Neuronal stem cell (in vitro differentiated cells): ENCODE measurements around the gene ATG10.

ENCODE experiments used
- DNase-seq: peaks from one replicate; pipeline ENCODE4 v3.0.0-alpha.2; 2013; ENCODE audit warnings: low spot score
- H2AFZ ChIP-seq: one replicate; pipeline ENCODE4 v1.6.1; 2013; ENCODE audit warnings: mild to moderate bottlenecking, low read length, inconsistent platforms
- H2AK5ac ChIP-seq: 2 replicates; pipeline ENCODE4 v1.6.1; 2013; ENCODE audit warnings: low read depth, mild to moderate bottlenecking, inconsistent platforms, low read length, moderate library complexity, mixed read lengths
- H2BK120ac ChIP-seq: 2 replicates; pipeline ENCODE4 v1.6.1; 2013; ENCODE audit warnings: low read depth, mild to moderate bottlenecking, inconsistent platforms, low read length, moderate library complexity, mixed read lengths
- H2BK12ac ChIP-seq: one replicate; pipeline ENCODE4 v1.6.1; 2013; ENCODE audit warnings: low read length, inconsistent platforms
- H2BK15ac ChIP-seq: 2 replicates; pipeline ENCODE4 v1.6.1; 2013; ENCODE audit warnings: mild to moderate bottlenecking, low read length, inconsistent platforms, mixed read lengths
- H2BK5ac ChIP-seq: one replicate; pipeline ENCODE4 v1.6.1; 2013; ENCODE audit warnings: inconsistent platforms, mild to moderate bottlenecking, low read length, moderate library complexity
- H3K14ac ChIP-seq: one replicate; pipeline ENCODE4 v1.6.1; 2013; ENCODE audit warnings: low read length, inconsistent platforms
- H3K18ac ChIP-seq: 2 replicates; pipeline ENCODE4 v1.6.1; 2013; ENCODE audit warnings: low read length, inconsistent platforms
- H3K23ac ChIP-seq: 2 replicates; pipeline ENCODE4 v1.6.1; 2013; ENCODE audit warnings: low read depth, mild to moderate bottlenecking, mixed read lengths, low read length, inconsistent platforms; ENCODE audit not compliant: poor library complexity
- H3K27ac ChIP-seq: replicated peaks from 3 replicates; pipeline ENCODE4 v1.5.1; 2013; ENCODE audit warnings: low read length, inconsistent platforms
- H3K27me3 ChIP-seq, 3 experiments: 2 replicates each; pipeline ENCODE4 v1.6.1; 2013; ENCODE audit warnings: low read length in 3 of 3, mild to moderate bottlenecking in 2 of 3, inconsistent platforms in 1 of 3, low read depth in 1 of 3, mixed read lengths in 1 of 3, moderate library complexity in 1 of 3; ENCODE audit not compliant: control insufficient read depth in 3 of 3, insufficient read depth in 3 of 3
- H3K36me3 ChIP-seq, 2 donors: replicated peaks in 1 of 2; 2 replicates each; pipeline ENCODE4 v1.6.1; 2013; ENCODE audit warnings: low read length in 2 of 2; ENCODE audit not compliant: control insufficient read depth in 2 of 2, insufficient read depth in 2 of 2
- H3K4ac ChIP-seq: 2 replicates; pipeline ENCODE4 v1.6.1; 2013; ENCODE audit warnings: inconsistent platforms, mild to moderate bottlenecking, low read length, moderate library complexity
- H3K4me1 ChIP-seq, 2 donors: 1 replicate in 1 of 2; 2 replicates in 1 of 2; pipeline ENCODE4 v1.6.1; 2013; ENCODE audit warnings: low read length in 2 of 2, low read depth in 1 of 2; ENCODE audit not compliant: control insufficient read depth in 2 of 2, insufficient read depth in 1 of 2
- H3K4me2 ChIP-seq: one replicate; pipeline ENCODE4 v1.6.1; 2013; ENCODE audit warnings: mild to moderate bottlenecking, low read length, inconsistent platforms; ENCODE audit not compliant: insufficient read depth, poor library complexity, severe bottlenecking
- H3K4me3 ChIP-seq, 2 donors: 2 replicates each; pipeline ENCODE4 v1.5.1; 2013; ENCODE audit warnings: low read length in 2 of 2, mild to moderate bottlenecking in 2 of 2, inconsistent platforms in 1 of 2, moderate library complexity in 1 of 2
- H3K79me1 ChIP-seq: one replicate; pipeline ENCODE4 v1.6.1; 2013; ENCODE audit warnings: low read depth, mild to moderate bottlenecking, inconsistent platforms, low read length, moderate library complexity
- H3K9ac ChIP-seq: one replicate; pipeline ENCODE4 v1.6.1; 2013; ENCODE audit warnings: mild to moderate bottlenecking, low read depth, low read length, inconsistent platforms; ENCODE audit not compliant: poor library complexity
- H3K9me3 ChIP-seq, 2 donors: replicated peaks in 1 of 2; 2 replicates each; pipeline versions ENCODE3 to v1.6.1; 2013; ENCODE audit warnings: low read length in 2 of 2, mild to moderate bottlenecking in 2 of 2, inconsistent platforms in 1 of 2, low read depth in 1 of 2, mixed read lengths in 1 of 2, moderate library complexity in 1 of 2; ENCODE audit not compliant: control insufficient read depth in 2 of 2, insufficient read depth in 1 of 2
- H4K8ac ChIP-seq: one replicate; pipeline ENCODE4 v1.6.1; 2013; ENCODE audit warnings: low read depth, mild to moderate bottlenecking, inconsistent platforms, low read length, moderate library complexity
- H4K91ac ChIP-seq: one replicate; pipeline ENCODE4 v1.6.1; 2013; ENCODE audit warnings: low read length, low read depth, mild to moderate bottlenecking, inconsistent platforms; ENCODE audit not compliant: poor library complexity
- WGBS, 2 donors: extraction: QIAGEN DNeasy Blood & Tissue Kit; methylation state at CpG; one replicate each; pipeline ENCODE4 v1.1.7; 2013; ENCODE audit warnings: missing lambda C conversion rate in 2 of 2, mixed read lengths in 1 of 2; ENCODE audit not compliant: insufficient read length in 2 of 2, insufficient replicate concordance in 1 of 2; ENCODE audit errors: extremely low coverage in 2 of 2; 5-methylcytosine and 5-hydroxymethylcytosine counted together

The ATG10 gene

DNA sequence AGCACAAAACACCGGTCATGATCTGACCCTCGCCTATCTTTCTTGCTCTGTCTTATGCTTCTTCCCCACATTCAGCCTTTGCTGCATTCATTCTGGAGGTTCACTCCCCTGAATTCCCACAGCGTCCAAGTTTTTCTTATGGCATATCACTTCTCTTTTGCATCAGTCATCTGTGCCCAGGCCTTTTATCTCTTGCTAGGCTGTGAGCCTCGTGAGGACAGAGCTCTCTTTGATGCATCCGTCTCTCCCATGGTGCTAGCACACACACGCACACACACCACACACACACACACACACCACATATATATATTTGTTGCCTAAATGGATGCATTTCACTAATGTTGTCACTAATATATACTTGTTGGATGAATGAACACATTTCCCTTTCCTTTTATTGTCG is 45.8 kb upstream of the ATG10 start:
- DNase-seq = no peak
- no peak overlapping the region for H3K4ac ChIP-seq
- no CpG with 5 or more reads among the region's 7 CpGs for WGBS, 2 donors
- no peak overlapping the region for H3K18ac ChIP-seq
- H3K4me3 ChIP-seq = no peak overlapping the region
- no peak overlapping the region for H2AK5ac ChIP-seq
- H2BK12ac ChIP-seq = no peak overlapping the region
- no peak overlapping the region for H2BK15ac ChIP-seq
- H3K36me3 ChIP-seq = no peaks in the 10 kb centered on the region
- H3K4me1 ChIP-seq = peaks cover 3 to 7% of the 10 kb centered on the region in 2 donors
- H3K9me3 ChIP-seq = peaks cover 0 to 2% of the 10 kb centered on the region in 2 donors
- no peak overlapping the region for H2AFZ ChIP-seq
- no peak overlapping the region for H3K23ac ChIP-seq
- H3K4me2 ChIP-seq = no peak overlapping the region
- no peak overlapping the region for H3K9ac ChIP-seq
- no peak overlapping the region for H3K27ac ChIP-seq
- no peaks in the 10 kb centered on the region for H3K27me3 ChIP-seq
- no peaks in the 10 kb centered on the region for H3K79me1 ChIP-seq
- no peak overlapping the region for H2BK5ac ChIP-seq
- H3K14ac ChIP-seq = no peak overlapping the region
- H4K8ac ChIP-seq = no peak overlapping the region
- H2BK120ac ChIP-seq = no peak overlapping the region
- no peak overlapping the region for H4K91ac ChIP-seq

DNA sequence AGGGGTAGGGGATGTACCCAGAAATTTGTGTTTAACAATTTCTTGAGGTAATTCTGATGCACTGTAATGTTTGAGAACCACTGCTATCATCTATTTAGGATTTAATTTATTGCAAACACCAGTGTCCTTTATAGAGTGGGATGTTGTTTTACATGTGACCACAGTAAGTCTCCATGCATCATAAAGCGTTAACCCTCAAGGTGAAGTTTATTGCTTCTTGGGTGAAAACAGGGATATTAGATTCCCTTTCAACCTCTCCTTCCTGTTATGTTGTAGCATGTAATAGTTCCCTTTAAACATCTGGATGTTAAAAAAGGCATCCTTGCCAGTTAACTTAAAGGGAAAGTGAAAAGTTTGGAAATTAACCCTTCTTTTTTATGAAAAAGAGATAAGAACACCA is 35.8 kb upstream of the ATG10 start:
- Histone ChIP-seq H3K9ac (no peak overlapping the region), H4K8ac (no peak overlapping the region), H3K18ac (no peak overlapping the region), H3K23ac (no peak overlapping the region), H3K79me1 (no peaks in the 10 kb centered on the region), H2BK12ac (no peak overlapping the region), H2BK120ac (no peak overlapping the region), H3K27me3 (peaks cover 0 to 4% (median 0%) of the 10 kb centered on the region in 3 experiments), H3K4ac (no peak overlapping the region), H3K27ac (no peak overlapping the region), H3K4me1 (no peaks in the 10 kb centered on the region), H2AFZ (no peak overlapping the region), H2AK5ac (no peak overlapping the region), H2BK15ac (no peak overlapping the region), H3K4me3 (no peak overlapping the region), H2BK5ac (no peak overlapping the region), H3K4me2 (no peak overlapping the region), H3K14ac (no peak overlapping the region), H4K91ac (no peak overlapping the region), H3K9me3 (peaks cover 2 to 3% of the 10 kb centered on the region in 2 donors), H3K36me3 (no peaks in the 10 kb centered on the region)
- no peak for DNase-seq
- no CpG with 5 or more reads among the region's 1 CpG for WGBS, 2 donors

DNA sequence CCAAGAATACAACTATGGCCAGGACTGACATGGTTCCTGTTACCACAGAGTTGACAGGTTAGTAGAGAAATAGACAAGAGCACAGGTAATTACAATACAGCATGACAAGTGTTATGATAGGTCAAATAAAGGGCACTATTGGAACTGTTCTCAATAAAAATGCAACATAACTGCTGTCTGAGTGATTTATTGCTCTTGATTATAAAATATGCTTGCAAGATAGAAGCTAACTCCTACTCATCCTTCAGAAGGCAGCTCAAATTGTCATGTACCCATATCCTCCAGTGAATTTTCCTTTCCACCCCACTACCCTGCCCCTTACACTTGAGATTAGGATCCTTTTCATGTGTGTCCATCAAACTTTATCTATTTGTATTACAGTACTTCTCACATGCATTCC is 35.1 kb upstream of the ATG10 start:
- Histone ChIP-seq H3K9ac (no peak overlapping the region), H3K4me3 (no peak overlapping the region), H3K4me1 (no peaks in the 10 kb centered on the region), H3K79me1 (no peaks in the 10 kb centered on the region), H3K36me3 (no peaks in the 10 kb centered on the region), H3K14ac (no peak overlapping the region), H2BK120ac (no peak overlapping the region), H3K9me3 (peaks cover 2 to 5% of the 10 kb centered on the region in 2 donors), H2BK15ac (no peak overlapping the region), H2BK12ac (no peak overlapping the region), H3K18ac (no peak overlapping the region), H3K27ac (no peak overlapping the region), H3K4me2 (no peak overlapping the region), H2BK5ac (no peak overlapping the region), H2AK5ac (no peak overlapping the region), H3K4ac (no peak overlapping the region), H3K23ac (no peak overlapping the region), H4K8ac (no peak overlapping the region), H2AFZ (no peak overlapping the region), H3K27me3 (peaks cover 0 to 4% (median 0%) of the 10 kb centered on the region in 3 experiments), H4K91ac (no peak overlapping the region)
- DNase-seq = no peak

DNA sequence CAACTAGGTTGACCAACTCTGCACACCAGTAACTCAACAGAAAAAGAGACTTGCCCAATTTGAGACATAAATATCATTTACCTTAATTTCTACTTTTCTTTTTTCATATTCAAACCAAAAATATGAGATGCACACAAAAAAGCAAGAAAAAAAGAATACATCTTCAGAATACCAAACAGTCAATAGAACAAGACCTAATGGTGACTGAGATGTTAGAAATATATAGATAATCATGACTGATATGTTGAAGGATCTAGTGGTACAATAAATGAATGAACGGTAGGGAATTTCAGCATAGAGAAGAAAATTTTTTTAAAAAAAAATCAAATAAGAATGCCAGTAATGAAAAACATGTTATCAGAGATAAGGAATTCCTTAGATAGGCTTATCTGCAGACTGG is 29.1 kb upstream of the ATG10 start:
- H3K4me2 ChIP-seq = no peak overlapping the region
- no peak overlapping the region for H3K23ac ChIP-seq
- peaks cover 4 to 15% of the 10 kb centered on the region in 2 donors for H3K9me3 ChIP-seq
- H2AFZ ChIP-seq = no peak overlapping the region
- H2BK12ac ChIP-seq = no peak overlapping the region
- H3K4me1 ChIP-seq = no peaks in the 10 kb centered on the region
- H2BK15ac ChIP-seq = no peak overlapping the region
- no peak overlapping the region for H3K14ac ChIP-seq
- no peaks in the 10 kb centered on the region for H3K79me1 ChIP-seq
- no peak overlapping the region for H4K8ac ChIP-seq
- H2BK5ac ChIP-seq = no peak overlapping the region
- no peak overlapping the region for H3K9ac ChIP-seq
- H3K4me3 ChIP-seq = no peak overlapping the region
- H2BK120ac ChIP-seq = no peak overlapping the region
- H3K27me3 ChIP-seq = no peaks in the 10 kb centered on the region
- no peak overlapping the region for H4K91ac ChIP-seq
- no peak overlapping the region for H2AK5ac ChIP-seq
- no peak overlapping the region for H3K4ac ChIP-seq
- no CpG with 5 or more reads among the region's 1 CpG for WGBS, 2 donors
- H3K36me3 ChIP-seq = no peaks in the 10 kb centered on the region
- no peak overlapping the region for H3K27ac ChIP-seq
- no peak for DNase-seq
- H3K18ac ChIP-seq = no peak overlapping the region
